Measurements from ENCODE around the gene TGFB2. TPM values are rescaled to one million over a fixed set of nuclear protein-coding genes. Genes with fewer than 3 reads are reported as not detected.

The TGFB2 gene
- total RNA-seq, 4 donors from 2014 or later, result 0.56 to 2.3 (median 0.86) TPM

GRCh38 chr1:218490406-218490922 is 145.3 kb downstream of the TGFB2 start:
- H3K27ac ChIP-seq, result no peak overlapping the region
- intact Hi-C loops (cut with DNase I; ENCODE audit: low total_unique reads), result no loop called here
- no peak overlapping the region for H3K4me3 ChIP-seq
- peaks cover 10 to 12% of the 10 kb centered on the region in 2 donors for H3K4me1 ChIP-seq
- ATAC-seq (no peak), DNase-seq (no peak)
- H3K9me3 ChIP-seq, result no peaks in the 10 kb centered on the region
- no peaks in the 10 kb centered on the region for H3K36me3 ChIP-seq
- TF ChIP-seq POLR2A (IDR thresholded peaks at IDR 0.05), result no peak
- TF ChIP-seq CTCF (IDR thresholded peaks at IDR 0.05 in 4 of 5, conservative IDR thresholded peaks at IDR 0.05 in 1 of 5), result no peak
- H3K27me3 ChIP-seq, result no peaks in the 10 kb centered on the region
- in situ Hi-C loops (cut with MboI; ENCODE audit: low sequenced_read_pairs in 4 of 4), result no loop called here

DNA sequence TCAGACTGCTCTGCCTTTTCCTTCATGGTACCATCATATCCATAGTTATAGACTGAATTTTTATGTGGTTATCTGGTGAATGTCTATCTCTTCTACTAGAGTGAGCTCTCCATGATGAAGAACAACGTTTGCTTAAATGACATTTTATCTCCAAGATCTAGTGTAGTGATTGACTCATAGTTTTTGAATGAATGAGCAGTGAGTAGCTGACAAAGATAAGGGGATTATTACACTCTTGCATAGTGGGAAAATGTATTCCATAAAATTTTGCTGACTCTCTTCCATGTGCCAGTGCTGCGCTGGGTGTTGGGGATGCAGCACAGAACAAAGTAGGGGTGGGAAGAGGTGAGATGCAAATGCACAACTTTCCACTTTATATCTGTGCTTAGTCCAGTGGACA is 147.7 kb downstream of the TGFB2 start:
- H3K27ac ChIP-seq, result no peak overlapping the region

GRCh38 chr1:218493986-218494385 is 148.8 kb downstream of the TGFB2 start:
- H3K9me3 ChIP-seq, result no peaks in the 10 kb centered on the region
- no peak for DNase-seq
- no peaks in the 10 kb centered on the region for H3K36me3 ChIP-seq
- in situ Hi-C loops (cut with MboI; ENCODE audit: low sequenced_read_pairs in 4 of 4) (no loop called here), intact Hi-C loops (cut with DNase I; ENCODE audit: low total_unique reads) (no loop called here)
- peaks cover 7 to 17% of the 10 kb centered on the region in 2 donors for H3K4me1 ChIP-seq
- H3K27me3 ChIP-seq, result no peaks in the 10 kb centered on the region
- no peak for ATAC-seq
- TF ChIP-seq POLR2A (IDR thresholded peaks at IDR 0.05) (no peak), CTCF (IDR thresholded peaks at IDR 0.05 in 4 of 5, conservative IDR thresholded peaks at IDR 0.05 in 1 of 5) (no peak)
- no peak overlapping the region for H3K4me3 ChIP-seq
- no peak overlapping the region for H3K27ac ChIP-seq

More for the DNA sequence above, 147.7 kb downstream of the TGFB2 start:
- Histone ChIP-seq H3K27me3 (no peaks in the 10 kb centered on the region), H3K36me3 (no peaks in the 10 kb centered on the region), H3K4me1 (peaks cover 9 to 10% of the 10 kb centered on the region in 2 donors), H3K9me3 (no peaks in the 10 kb centered on the region), H3K4me3 (no peak overlapping the region)
- TF ChIP-seq CTCF (IDR thresholded peaks at IDR 0.05 in 4 of 5, conservative IDR thresholded peaks at IDR 0.05 in 1 of 5) (no peak), POLR2A (IDR thresholded peaks at IDR 0.05) (no peak)
- no peak for DNase-seq
- ATAC-seq, result no peak
- intact Hi-C loops (cut with DNase I; ENCODE audit: low total_unique reads), result no loop called here
- in situ Hi-C loops (cut with MboI; ENCODE audit: low sequenced_read_pairs in 4 of 4), result no loop called here

Other genes starting within 250 kb of the TGFB2 start
- 10 to 100 TPM; 13.1 to 27.4 (median 18.8) TPM for gene RRP15, start 60.0 kb upstream of the TGFB2 start, total RNA-seq